ENCODE results near the gene PPARA.

DNA sequence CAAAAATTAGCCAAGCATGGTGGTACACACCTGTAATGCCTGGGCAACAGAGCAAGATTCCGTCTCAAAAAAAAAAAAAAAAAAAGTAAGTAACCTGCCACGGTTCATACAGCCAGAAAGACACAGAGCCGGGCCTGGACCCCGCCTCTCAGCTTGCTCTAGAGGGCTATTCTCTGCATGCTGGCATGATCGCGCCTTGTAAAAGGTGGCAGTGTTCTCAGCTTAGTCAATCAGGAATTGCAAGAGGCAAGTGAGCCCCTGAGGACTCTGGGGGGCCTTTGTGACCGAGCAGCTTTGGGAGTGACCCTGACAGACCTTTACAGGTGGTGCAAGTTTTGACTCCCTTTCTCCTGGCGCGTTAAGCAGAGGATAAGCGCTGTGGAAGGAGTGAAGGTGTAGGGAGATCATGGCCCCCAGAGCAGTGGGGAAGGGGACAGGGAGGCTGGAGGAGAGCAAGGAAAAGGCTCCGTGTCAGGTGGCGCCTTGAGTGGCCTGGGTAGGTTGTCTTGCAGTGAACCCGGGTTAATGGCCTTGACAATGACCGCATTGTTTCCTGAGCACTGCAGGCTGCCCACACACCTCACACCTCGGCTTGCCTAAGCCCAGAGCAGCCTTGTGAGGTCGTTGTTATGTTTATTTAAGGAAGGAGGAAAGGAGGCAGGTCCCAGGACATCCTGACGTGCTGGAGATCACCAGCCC lies 50.9 kb downstream of the PPARA start:
- TF ChIP-seq, protein P1, sequence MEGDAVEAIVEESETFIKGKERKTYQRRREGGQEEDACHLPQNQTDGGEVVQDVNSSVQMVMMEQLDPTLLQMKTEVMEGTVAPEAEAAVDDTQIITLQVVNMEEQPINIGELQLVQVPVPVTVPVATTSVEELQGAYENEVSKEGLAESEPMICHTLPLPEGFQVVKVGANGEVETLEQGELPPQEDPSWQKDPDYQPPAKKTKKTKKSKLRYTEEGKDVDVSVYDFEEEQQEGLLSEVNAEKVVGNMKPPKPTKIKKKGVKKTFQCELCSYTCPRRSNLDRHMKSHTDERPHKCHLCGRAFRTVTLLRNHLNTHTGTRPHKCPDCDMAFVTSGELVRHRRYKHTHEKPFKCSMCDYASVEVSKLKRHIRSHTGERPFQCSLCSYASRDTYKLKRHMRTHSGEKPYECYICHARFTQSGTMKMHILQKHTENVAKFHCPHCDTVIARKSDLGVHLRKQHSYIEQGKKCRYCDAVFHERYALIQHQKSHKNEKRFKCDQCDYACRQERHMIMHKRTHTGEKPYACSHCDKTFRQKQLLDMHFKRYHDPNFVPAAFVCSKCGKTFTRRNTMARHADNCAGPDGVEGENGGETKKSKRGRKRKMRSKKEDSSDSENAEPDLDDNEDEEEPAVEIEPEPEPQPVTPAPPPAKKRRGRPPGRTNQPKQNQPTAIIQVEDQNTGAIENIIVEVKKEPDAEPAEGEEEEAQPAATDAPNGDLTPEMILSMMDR (IDR thresholded peaks at IDR 0.05), result no peak
- TF ChIP-seq SIN3A (IDR thresholded peaks at IDR 0.05; ENCODE audit: borderline replicate concordance, insufficient read depth, low read depth, low read length), result no peak
- no peak for TF ChIP-seq POLR2AphosphoS5 (IDR thresholded peaks at IDR 0.05; ENCODE audit: low read depth, low read length)

Measured in Panc1 (cell line).